ENCODE results near the gene CIROP.
"Not testable (repeated sequence)": the region's sequence is repeated elsewhere in the genome, so short reads cannot be mapped to it uniquely, and the experiment has no call there.

- TF ChIP-seq CTCF (conservative IDR thresholded peaks at IDR 0.05 in 1 of 2, IDR thresholded peaks at IDR 0.05 in 1 of 2; ENCODE audit: low read depth in 1 of 2, low read length in 2 of 2); EZH2 (IDR thresholded peaks at IDR 0.05; ENCODE audit: low read length, missing control alignments): not testable (repeated sequence)
These were observed 2.8 kb upstream of the CIROP start for GRCh38 chr14:23107620-23108019.

Data from fibroblast of lung (primary cell).